MM.1S (cell line): ENCODE data around the gene RAPGEF2.
"Not testable (repeated sequence)": the region's sequence is repeated elsewhere in the genome, so short reads cannot be mapped to it uniquely, and the experiment has no call there.

Experiments
- DNase-seq: peaks from one replicate; pipeline ENCODE4 v3.0.0-alpha.2; 2015
- H2AFZ ChIP-seq: fragments of 300-600 bp; sonication (generic); 2 replicates; pipeline ENCODE4 v1.6.0; 2016; ENCODE audit warnings: antibody characterized with exemption, low read length
- H3F3A ChIP-seq: fragments of 300-600 bp; sonication (generic); 2 replicates; pipeline ENCODE4 v1.6.1; 2016; ENCODE audit warnings: mild to moderate bottlenecking, antibody characterized with exemption, low read length, moderate library complexity, mixed read lengths; ENCODE audit not compliant: insufficient read depth
- H3K27ac ChIP-seq: fragments of 300-600 bp; sonication (generic); 2 replicates; pipeline ENCODE4 v1.5.1; 2016; ENCODE audit warnings: mild to moderate bottlenecking, low read length
- H3K27me3 ChIP-seq: fragments of 300-600 bp; sonication (generic); replicated peaks from 2 replicates; pipeline ENCODE4 v1.6.0; 2016; ENCODE audit warnings: low read length; ENCODE audit not compliant: insufficient read depth
- H3K36me3 ChIP-seq: fragments of 300-600 bp; sonication (generic); replicated peaks from 2 replicates; pipeline ENCODE4 v1.6.1; 2016; ENCODE audit warnings: mild to moderate bottlenecking, low read length, mixed read lengths; ENCODE audit not compliant: insufficient read depth
- H3K4me1 ChIP-seq: fragments of 300-600 bp; sonication (generic); 2 replicates; pipeline ENCODE4 v1.6.1; 2016; ENCODE audit warnings: low read length, mixed read lengths
- H3K4me2 ChIP-seq: fragments of 300-600 bp; sonication (generic); 2 replicates; pipeline ENCODE4 v1.6.0; 2016; ENCODE audit warnings: low read depth, low read length
- H3K4me3 ChIP-seq: fragments of 300-600 bp; sonication (generic); 2 replicates; pipeline ENCODE4 v1.5.1; 2016; ENCODE audit warnings: low read length, mixed read lengths
- H3K79me2 ChIP-seq: fragments of 300-600 bp; sonication (generic); 2 replicates; pipeline ENCODE4 v1.6.1; 2016; ENCODE audit warnings: mixed run types, low read length, mixed read lengths
- H3K9ac ChIP-seq: fragments of 300-600 bp; sonication (generic); 2 replicates; pipeline ENCODE4 v1.6.1; 2016; ENCODE audit warnings: low read length, mixed read lengths
- H3K9me2 ChIP-seq: fragments of 300-600 bp; sonication (generic); replicated peaks from 2 replicates; pipeline ENCODE4 v1.6.1; 2016; ENCODE audit warnings: mild to moderate bottlenecking, low read length, mixed read lengths; ENCODE audit not compliant: insufficient read depth
- H3K9me3 ChIP-seq: fragments of 300-600 bp; sonication (generic); replicated peaks from 2 replicates; pipeline ENCODE4 v1.6.1; 2016; ENCODE audit warnings: mild to moderate bottlenecking, low read length, mixed read lengths; ENCODE audit not compliant: insufficient read depth
- H4K20me1 ChIP-seq: fragments of 300-600 bp; sonication (generic); 2 replicates; pipeline ENCODE4 v1.6.1; 2016; ENCODE audit warnings: mild to moderate bottlenecking, low read length, moderate library complexity, mixed read lengths; ENCODE audit not compliant: insufficient read depth
- EZH2 ChIP-seq: fragments of 300-600 bp; sonication (generic); optimal IDR thresholded peaks from 2 replicates; pipeline ENCODE3; 2017; ENCODE audit warnings: low read depth, mild to moderate bottlenecking, antibody characterized with exemption, low read length, mixed read lengths
- EZH2phosphoT487 ChIP-seq: fragments of 300-600 bp; sonication (generic); IDR thresholded peaks from 2 replicates; pipeline ENCODE4 v1.6.1; 2018; ENCODE audit warnings: antibody characterized with exemption, low read length
- TF ChIP-seq, protein P1 (sequence below): fragments of 300-600 bp; sonication (generic); IDR thresholded peaks from 2 replicates; pipeline ENCODE4 v1.5.1; 2016; ENCODE audit warnings: antibody characterized with exemption, low read length, mixed read lengths

RAPGEF2 gene

DNA sequence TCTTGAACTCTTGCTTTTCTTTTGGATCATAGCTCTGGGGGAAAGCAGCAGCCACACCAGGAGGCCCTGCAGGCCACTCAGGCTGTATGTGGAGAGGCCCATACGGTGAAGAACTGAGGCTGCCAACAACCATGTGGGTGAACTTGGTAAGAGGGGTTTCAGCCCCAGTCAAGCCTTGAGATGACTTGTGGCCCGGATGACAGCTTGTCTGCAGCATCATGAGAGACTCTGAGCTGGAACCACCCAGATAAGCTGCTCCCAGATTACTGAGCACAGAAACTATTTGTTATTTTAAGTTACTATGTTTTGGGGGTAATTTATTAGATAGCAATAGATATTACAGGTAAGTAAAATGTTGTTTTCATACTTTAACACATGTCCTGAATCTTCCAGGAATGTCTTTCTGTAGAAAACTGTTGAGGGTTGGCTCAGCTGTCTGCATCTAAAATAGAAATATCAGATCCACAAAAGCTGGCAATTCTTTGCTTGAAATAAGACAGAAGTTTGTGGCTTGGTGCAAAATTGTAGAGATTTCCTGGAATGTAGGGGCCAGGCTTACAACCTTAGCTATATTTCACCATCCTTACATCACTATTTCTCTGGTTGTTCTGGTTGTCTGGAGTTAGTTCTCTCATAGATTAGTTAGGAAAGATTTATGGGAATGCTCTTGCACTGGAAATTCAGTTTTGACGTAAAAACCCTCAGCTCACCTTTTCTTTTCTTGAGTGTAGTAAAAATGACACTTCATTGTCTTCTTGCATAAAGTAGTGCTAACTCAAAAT is 272.1 kb downstream of the RAPGEF2 start:
- Histone ChIP-seq H3K27me3 (no peaks in the 10 kb centered on the region), H3K4me2 (no peak overlapping the region), H3K9me2 (no peaks in the 10 kb centered on the region), H3K27ac (no peak overlapping the region), H4K20me1 (no peaks in the 10 kb centered on the region), H3F3A (no peaks in the 10 kb centered on the region), H3K9ac (no peak overlapping the region), H3K4me3 (no peak overlapping the region), H2AFZ (no peak overlapping the region), H3K36me3 (no peaks in the 10 kb centered on the region), H3K9me3 (no peaks in the 10 kb centered on the region), H3K4me1 (no peaks in the 10 kb centered on the region), H3K79me2 (no peaks in the 10 kb centered on the region)
- no peak for DNase-seq
- TF ChIP-seq, protein P1, sequence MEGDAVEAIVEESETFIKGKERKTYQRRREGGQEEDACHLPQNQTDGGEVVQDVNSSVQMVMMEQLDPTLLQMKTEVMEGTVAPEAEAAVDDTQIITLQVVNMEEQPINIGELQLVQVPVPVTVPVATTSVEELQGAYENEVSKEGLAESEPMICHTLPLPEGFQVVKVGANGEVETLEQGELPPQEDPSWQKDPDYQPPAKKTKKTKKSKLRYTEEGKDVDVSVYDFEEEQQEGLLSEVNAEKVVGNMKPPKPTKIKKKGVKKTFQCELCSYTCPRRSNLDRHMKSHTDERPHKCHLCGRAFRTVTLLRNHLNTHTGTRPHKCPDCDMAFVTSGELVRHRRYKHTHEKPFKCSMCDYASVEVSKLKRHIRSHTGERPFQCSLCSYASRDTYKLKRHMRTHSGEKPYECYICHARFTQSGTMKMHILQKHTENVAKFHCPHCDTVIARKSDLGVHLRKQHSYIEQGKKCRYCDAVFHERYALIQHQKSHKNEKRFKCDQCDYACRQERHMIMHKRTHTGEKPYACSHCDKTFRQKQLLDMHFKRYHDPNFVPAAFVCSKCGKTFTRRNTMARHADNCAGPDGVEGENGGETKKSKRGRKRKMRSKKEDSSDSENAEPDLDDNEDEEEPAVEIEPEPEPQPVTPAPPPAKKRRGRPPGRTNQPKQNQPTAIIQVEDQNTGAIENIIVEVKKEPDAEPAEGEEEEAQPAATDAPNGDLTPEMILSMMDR = no peak
- TF ChIP-seq EZH2phosphoT487 (no peak), EZH2 (no peak)

DNA sequence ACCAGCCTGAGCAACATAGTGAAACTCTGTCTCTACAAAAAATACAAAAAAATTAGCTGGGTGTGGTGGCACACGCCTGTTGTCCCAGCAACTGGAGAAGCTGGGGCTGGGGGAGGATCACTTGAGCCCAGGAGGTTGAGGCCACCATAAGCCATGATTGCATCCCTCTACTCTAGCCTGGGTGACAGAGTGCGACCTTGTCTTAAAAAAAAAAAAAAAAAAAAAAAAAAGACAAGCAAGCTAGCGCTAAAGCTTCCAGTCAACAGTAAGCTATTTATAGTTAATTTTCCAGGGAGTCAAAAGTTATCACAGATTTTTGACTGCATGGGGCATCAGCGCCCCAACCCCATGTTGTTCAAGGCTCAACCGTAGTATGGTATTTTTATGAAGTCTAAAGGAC is 273.4 kb downstream of the RAPGEF2 start:
- TF ChIP-seq EZH2 (no peak), EZH2phosphoT487 (no peak)
- TF ChIP-seq, protein P1 = no peak
- Histone ChIP-seq H3K27me3 (no peaks in the 10 kb centered on the region), H3K4me1 (no peaks in the 10 kb centered on the region), H4K20me1 (no peaks in the 10 kb centered on the region), H3K79me2 (no peaks in the 10 kb centered on the region), H3F3A (no peaks in the 10 kb centered on the region), H3K9me3 (no peaks in the 10 kb centered on the region), H3K9ac (no peak overlapping the region), H3K36me3 (no peaks in the 10 kb centered on the region), H3K27ac (no peak overlapping the region), H3K9me2 (no peaks in the 10 kb centered on the region), H3K4me2 (no peak overlapping the region), H2AFZ (no peak overlapping the region), H3K4me3 (no peak overlapping the region)
- DNase-seq = no peak

DNA sequence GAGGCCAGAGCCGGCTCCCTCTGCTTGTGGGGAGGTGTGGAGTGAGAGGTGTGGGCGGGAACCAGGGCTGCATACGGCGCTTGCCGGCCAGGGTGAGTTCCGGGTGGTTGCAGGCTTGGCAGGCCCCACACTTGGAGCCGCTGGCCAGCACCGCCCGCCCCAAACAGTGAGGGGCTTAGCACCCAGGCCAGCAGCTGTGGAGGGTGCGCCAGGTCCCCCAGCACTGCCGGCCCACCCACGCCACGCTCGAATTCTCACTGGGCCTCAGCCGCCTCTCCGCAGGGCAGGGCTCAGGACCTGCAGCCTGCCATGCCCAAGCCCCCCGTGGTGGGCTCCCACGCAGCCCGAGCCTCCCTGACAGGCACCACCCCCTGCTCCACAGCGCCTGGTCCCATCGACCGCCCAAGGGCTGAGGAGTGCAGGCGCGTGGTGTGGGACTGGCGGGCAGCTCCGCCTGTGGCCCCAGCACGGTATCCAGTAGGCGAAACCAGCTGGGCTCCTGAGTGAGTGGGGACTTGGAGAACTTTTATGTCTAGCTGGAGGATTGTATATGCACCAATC is 275.3 kb downstream of the RAPGEF2 start:
- Histone ChIP-seq H3F3A (no peaks in the 10 kb centered on the region), H3K79me2 (no peaks in the 10 kb centered on the region), H3K27me3 (no peaks in the 10 kb centered on the region), H3K9me2 (no peaks in the 10 kb centered on the region), H3K27ac (no peak overlapping the region), H3K4me2 (no peak overlapping the region), H3K4me3 (no peak overlapping the region), H3K4me1 (no peaks in the 10 kb centered on the region), H3K9ac (no peak overlapping the region), H3K36me3 (no peaks in the 10 kb centered on the region), H3K9me3 (no peaks in the 10 kb centered on the region), H4K20me1 (no peaks in the 10 kb centered on the region), H2AFZ (no peak overlapping the region)
- no peak for DNase-seq
- TF ChIP-seq EZH2 (no peak), EZH2phosphoT487 (no peak)
- TF ChIP-seq, protein P1 = no peak

DNA sequence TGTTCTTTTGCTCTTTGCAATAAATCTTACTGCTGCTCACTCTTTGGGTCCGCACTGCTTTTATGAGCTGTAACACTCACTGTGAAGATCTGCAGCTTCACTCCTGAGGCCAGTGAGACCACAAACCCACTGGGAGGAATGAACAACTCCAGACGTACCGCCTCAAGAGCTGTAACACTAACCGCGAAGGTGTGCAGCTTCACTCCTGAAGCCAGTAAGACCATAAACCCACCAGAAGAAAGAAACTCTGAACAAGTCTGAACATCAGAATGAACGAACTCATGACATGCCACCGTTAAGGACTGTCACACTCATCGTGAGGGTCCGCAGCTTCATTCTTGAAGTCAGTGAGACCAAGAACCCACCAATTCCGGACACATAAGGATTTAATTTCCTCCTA is 276.2 kb downstream of the RAPGEF2 start:
- not testable (repeated sequence) for H2AFZ ChIP-seq, H3K9ac ChIP-seq, H3F3A ChIP-seq, H4K20me1 ChIP-seq, H3K36me3 ChIP-seq, H3K4me1 ChIP-seq, DNase-seq, H3K4me2 ChIP-seq, H3K9me2 ChIP-seq, H3K27ac ChIP-seq, H3K4me3 ChIP-seq, H3K27me3 ChIP-seq, H3K9me3 ChIP-seq, H3K79me2 ChIP-seq
